WTC11 (cell line): ENCODE results near the gene SLC8A1. TPM values are rescaled to one million over a fixed set of nuclear protein-coding genes. Genes with fewer than 3 reads are reported as not detected.

ENCODE experiments used
- ATAC-seq: fragments of 200-7000 bp; cut with Tn5 transposase; 2 replicates; pipeline ENCODE4 v1.10.0; 2021; ENCODE audit warnings: mild to moderate bottlenecking, moderate library complexity
- CTCF ChIA-PET: fragments of 300-600 bp; sonication (Branson Sonifier 250); formaldehyde crosslinking; loops from one replicate; lab custom pipeline; 2021; ENCODE audit warnings: antibody characterized with exemption; lab: Charles Lee
- POLR2A ChIA-PET: fragments of 350-600 bp; sonication (Branson Sonifier 250); formaldehyde crosslinking; loops from one replicate; lab custom pipeline; 2021; ENCODE audit warnings: antibody characterized with exemption; lab: Charles Lee
- DNase-seq: peaks from one replicate; pipeline ENCODE4 v3.0.0; 2021; ENCODE audit warnings: low spot score
- H3K27ac Mint-ChIP-seq: 2 replicates; pipeline ENCODE4 v1.8.0; 2021; ENCODE audit warnings: mixed read lengths
- H3K27me3 Mint-ChIP-seq: 2 replicates; pipeline ENCODE4 v1.8.0; 2021; ENCODE audit warnings: low read depth, mild to moderate bottlenecking, moderate library complexity, mixed read lengths
- H3K36me3 Mint-ChIP-seq: 2 replicates; pipeline ENCODE4 v1.8.0; 2021; ENCODE audit warnings: mixed read lengths
- H3K4me1 Mint-ChIP-seq: 2 replicates; pipeline ENCODE4 v1.8.0; 2022; ENCODE audit warnings: mixed read lengths
- H3K4me3 Mint-ChIP-seq: 2 replicates; pipeline ENCODE4 v1.8.0; 2021; ENCODE audit warnings: mild to moderate bottlenecking, moderate library complexity, mixed read lengths
- H3K9me3 Mint-ChIP-seq: 2 replicates; pipeline ENCODE4 v1.8.0; 2021; ENCODE audit warnings: mixed read lengths
- CREB1 ChIP-seq: sonication (generic); formaldehyde crosslinking; IDR thresholded peaks from 2 replicates; pipeline ENCODE4 v1.8.0; 2023; ENCODE audit warnings: mild to moderate bottlenecking, missing genetic modification reagents
- CREM ChIP-seq: sonication (generic); formaldehyde crosslinking; IDR thresholded peaks from 2 replicates; pipeline ENCODE4 v1.8.1; 2022; ENCODE audit warnings: mild to moderate bottlenecking, missing genetic modification reagents, moderate library complexity
- IRF2 ChIP-seq: sonication (generic); formaldehyde crosslinking; IDR thresholded peaks from 2 replicates; pipeline ENCODE4 v1.8.0; 2022; ENCODE audit warnings: low read depth, missing genetic modification reagents, borderline replicate concordance
- JUN ChIP-seq: sonication (generic); formaldehyde crosslinking; IDR thresholded peaks from 2 replicates; pipeline ENCODE4 v1.8.0; 2023; ENCODE audit warnings: mild to moderate bottlenecking, missing genetic modification reagents
- MXD4 ChIP-seq: fragments of 250-450 bp; sonication (Bioruptor Pico); IDR thresholded peaks from 2 replicates; pipeline ENCODE4 v1.8.0; 2021; ENCODE audit warnings: mild to moderate bottlenecking, moderate library complexity, borderline replicate concordance
- NFATC4 ChIP-seq: fragments of 250-450 bp; sonication (Bioruptor Pico); IDR thresholded peaks from 2 replicates; pipeline ENCODE4 v1.9.0; 2021; ENCODE audit warnings: mild to moderate bottlenecking
- NFE2L1 ChIP-seq: sonication (generic); formaldehyde crosslinking; IDR thresholded peaks from 2 replicates; pipeline ENCODE4 v1.8.1; 2023; ENCODE audit warnings: missing genetic modification reagents
- RELA ChIP-seq: sonication (generic); formaldehyde crosslinking; IDR thresholded peaks from 2 replicates; pipeline ENCODE4 v1.8.1; 2022; ENCODE audit warnings: missing genetic modification reagents, mild to moderate bottlenecking, borderline replicate concordance
- SMAD4 ChIP-seq: sonication (generic); formaldehyde crosslinking; IDR thresholded peaks from 2 replicates; pipeline ENCODE4 v1.8.0; 2022; ENCODE audit warnings: mild to moderate bottlenecking, missing genetic modification reagents
- TEAD1 ChIP-seq: sonication (generic); formaldehyde crosslinking; IDR thresholded peaks from 2 replicates; pipeline ENCODE4 v1.8.0; 2022; ENCODE audit warnings: mild to moderate bottlenecking, missing genetic modification reagents
- ZNF138 ChIP-seq: sonication (generic); formaldehyde crosslinking; conservative IDR thresholded peaks from 2 replicates; pipeline ENCODE4 v1.8.1; 2022; ENCODE audit warnings: mild to moderate bottlenecking, moderate library complexity, missing genetic modification reagents
- ZNF423 ChIP-seq: fragments of 250-450 bp; sonication (Bioruptor Pico); IDR thresholded peaks from 2 replicates; pipeline ENCODE4 v2.1.2; 2022; ENCODE audit warnings: mild to moderate bottlenecking, moderate library complexity
- total RNA-seq: library from RNA; stranded (reverse); gene quantifications from 3 replicates; pipeline ENCODE4 v1.2.3, GENCODE V29; 2021
- TF ChIP-seq, protein P1 (sequence below): sonication (generic); formaldehyde crosslinking; IDR thresholded peaks from 2 replicates; pipeline ENCODE4 v1.8.1; 2023; ENCODE audit warnings: mild to moderate bottlenecking, missing genetic modification reagents, moderate library complexity
- TF ChIP-seq, protein P2 (sequence below): sonication (generic); formaldehyde crosslinking; IDR thresholded peaks from 2 replicates; pipeline ENCODE4 v1.8.1; 2023; ENCODE audit warnings: mild to moderate bottlenecking, missing genetic modification reagents
- TF ChIP-seq, protein P3 (sequence below): sonication (generic); formaldehyde crosslinking; IDR thresholded peaks from 2 replicates; pipeline ENCODE4 v1.8.0; 2022; ENCODE audit warnings: mild to moderate bottlenecking, missing genetic modification reagents
- TF ChIP-seq, protein P4 (sequence below): sonication (generic); formaldehyde crosslinking; IDR thresholded peaks from 2 replicates; pipeline ENCODE4 v1.8.1; 2022; ENCODE audit warnings: mild to moderate bottlenecking, moderate library complexity, missing genetic modification reagents
- TF ChIP-seq, protein P5 (sequence below): sonication (generic); formaldehyde crosslinking; IDR thresholded peaks from 2 replicates; pipeline ENCODE4 v1.8.0; 2023; ENCODE audit warnings: missing genetic modification reagents
- TF ChIP-seq, protein P6 (sequence below): fragments of 250-450 bp; sonication (Bioruptor Pico); conservative IDR thresholded peaks from 2 replicates; pipeline ENCODE4 v1.9.0; 2021; ENCODE audit warnings: mild to moderate bottlenecking
- TF ChIP-seq, protein P7 (sequence below): fragments of 200-600 bp; IDR thresholded peaks from 2 replicates; pipeline ENCODE4 v1.8.0; 2022; ENCODE audit warnings: antibody characterized with exemption
- TF ChIP-seq, protein P8 (sequence below): sonication (generic); formaldehyde crosslinking; IDR thresholded peaks from 2 replicates; pipeline ENCODE4 v1.8.0; 2022; ENCODE audit warnings: mild to moderate bottlenecking, missing genetic modification reagents

The SLC8A1 gene
- total RNA-seq, 1 experiment from 2014 or later: 2.6 TPM

DNA sequence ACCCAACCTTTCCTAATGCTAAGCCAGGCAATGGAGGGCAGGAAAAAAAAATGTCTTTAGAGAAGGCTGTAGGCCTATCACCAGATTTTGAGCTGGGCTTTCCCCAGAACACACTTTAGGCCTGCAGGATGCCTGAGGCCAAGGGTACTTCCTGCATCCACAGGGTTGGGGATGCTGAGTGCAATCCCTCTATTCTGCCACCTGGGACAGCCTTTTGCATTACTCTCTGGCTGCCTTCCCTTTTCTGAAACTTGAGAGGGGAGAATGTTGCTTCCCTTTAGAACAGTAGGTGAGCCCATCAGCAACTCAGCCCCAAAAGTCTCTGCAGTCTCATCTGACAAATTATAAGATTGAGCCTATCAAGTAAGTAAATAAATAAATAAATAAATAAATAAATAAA is 195.2 kb downstream of the SLC8A1 start:
- no peaks in the 10 kb centered on the region for H3K27me3 Mint-ChIP-seq
- no peaks in the 10 kb centered on the region for H3K9me3 Mint-ChIP-seq
- ATAC-seq (peak; percentile 100), DNase-seq (peak; percentile 57)
- no peaks in the 10 kb centered on the region for H3K36me3 Mint-ChIP-seq
- ChIA-PET CTCF (interaction anchor here (0.6 to 2.3 kb wide), 7 partner anchors 10 to 343 kb away, joined by 3 to 20 read pairs (median 3); no protein-coding TSS in a partner anchor), POLR2A (no interaction called here)
- TF ChIP-seq CREM (CRISPR knock-in tag): no peak
- no peak for TF ChIP-seq MXD4 (CRISPR knock-in tag)
- TF ChIP-seq, protein P1, sequence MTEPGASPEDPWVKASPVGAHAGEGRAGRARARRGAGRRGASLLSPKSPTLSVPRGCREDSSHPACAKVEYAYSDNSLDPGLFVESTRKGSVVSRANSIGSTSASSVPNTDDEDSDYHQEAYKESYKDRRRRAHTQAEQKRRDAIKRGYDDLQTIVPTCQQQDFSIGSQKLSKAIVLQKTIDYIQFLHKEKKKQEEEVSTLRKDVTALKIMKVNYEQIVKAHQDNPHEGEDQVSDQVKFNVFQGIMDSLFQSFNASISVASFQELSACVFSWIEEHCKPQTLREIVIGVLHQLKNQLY (CRISPR knock-in tag): no peak
- TF ChIP-seq, protein P2, sequence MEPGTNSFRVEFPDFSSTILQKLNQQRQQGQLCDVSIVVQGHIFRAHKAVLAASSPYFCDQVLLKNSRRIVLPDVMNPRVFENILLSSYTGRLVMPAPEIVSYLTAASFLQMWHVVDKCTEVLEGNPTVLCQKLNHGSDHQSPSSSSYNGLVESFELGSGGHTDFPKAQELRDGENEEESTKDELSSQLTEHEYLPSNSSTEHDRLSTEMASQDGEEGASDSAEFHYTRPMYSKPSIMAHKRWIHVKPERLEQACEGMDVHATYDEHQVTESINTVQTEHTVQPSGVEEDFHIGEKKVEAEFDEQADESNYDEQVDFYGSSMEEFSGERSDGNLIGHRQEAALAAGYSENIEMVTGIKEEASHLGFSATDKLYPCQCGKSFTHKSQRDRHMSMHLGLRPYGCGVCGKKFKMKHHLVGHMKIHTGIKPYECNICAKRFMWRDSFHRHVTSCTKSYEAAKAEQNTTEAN (CRISPR knock-in tag): no peak
- TF ChIP-seq JUN: no peak
- TF ChIP-seq, protein P3, sequence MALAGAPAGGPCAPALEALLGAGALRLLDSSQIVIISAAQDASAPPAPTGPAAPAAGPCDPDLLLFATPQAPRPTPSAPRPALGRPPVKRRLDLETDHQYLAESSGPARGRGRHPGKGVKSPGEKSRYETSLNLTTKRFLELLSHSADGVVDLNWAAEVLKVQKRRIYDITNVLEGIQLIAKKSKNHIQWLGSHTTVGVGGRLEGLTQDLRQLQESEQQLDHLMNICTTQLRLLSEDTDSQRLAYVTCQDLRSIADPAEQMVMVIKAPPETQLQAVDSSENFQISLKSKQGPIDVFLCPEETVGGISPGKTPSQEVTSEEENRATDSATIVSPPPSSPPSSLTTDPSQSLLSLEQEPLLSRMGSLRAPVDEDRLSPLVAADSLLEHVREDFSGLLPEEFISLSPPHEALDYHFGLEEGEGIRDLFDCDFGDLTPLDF: no peak
- TF ChIP-seq, protein P4, sequence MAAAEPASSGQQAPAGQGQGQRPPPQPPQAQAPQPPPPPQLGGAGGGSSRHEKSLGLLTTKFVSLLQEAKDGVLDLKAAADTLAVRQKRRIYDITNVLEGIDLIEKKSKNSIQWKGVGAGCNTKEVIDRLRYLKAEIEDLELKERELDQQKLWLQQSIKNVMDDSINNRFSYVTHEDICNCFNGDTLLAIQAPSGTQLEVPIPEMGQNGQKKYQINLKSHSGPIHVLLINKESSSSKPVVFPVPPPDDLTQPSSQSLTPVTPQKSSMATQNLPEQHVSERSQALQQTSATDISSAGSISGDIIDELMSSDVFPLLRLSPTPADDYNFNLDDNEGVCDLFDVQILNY: no peak
- TF ChIP-seq, protein P5, sequence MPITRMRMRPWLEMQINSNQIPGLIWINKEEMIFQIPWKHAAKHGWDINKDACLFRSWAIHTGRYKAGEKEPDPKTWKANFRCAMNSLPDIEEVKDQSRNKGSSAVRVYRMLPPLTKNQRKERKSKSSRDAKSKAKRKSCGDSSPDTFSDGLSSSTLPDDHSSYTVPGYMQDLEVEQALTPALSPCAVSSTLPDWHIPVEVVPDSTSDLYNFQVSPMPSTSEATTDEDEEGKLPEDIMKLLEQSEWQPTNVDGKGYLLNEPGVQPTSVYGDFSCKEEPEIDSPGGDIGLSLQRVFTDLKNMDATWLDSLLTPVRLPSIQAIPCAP (CRISPR knock-in tag): no peak
- TF ChIP-seq NFATC4 (CRISPR knock-in tag): no peak
- no peak for TF ChIP-seq IRF2
- TF ChIP-seq, protein P6, sequence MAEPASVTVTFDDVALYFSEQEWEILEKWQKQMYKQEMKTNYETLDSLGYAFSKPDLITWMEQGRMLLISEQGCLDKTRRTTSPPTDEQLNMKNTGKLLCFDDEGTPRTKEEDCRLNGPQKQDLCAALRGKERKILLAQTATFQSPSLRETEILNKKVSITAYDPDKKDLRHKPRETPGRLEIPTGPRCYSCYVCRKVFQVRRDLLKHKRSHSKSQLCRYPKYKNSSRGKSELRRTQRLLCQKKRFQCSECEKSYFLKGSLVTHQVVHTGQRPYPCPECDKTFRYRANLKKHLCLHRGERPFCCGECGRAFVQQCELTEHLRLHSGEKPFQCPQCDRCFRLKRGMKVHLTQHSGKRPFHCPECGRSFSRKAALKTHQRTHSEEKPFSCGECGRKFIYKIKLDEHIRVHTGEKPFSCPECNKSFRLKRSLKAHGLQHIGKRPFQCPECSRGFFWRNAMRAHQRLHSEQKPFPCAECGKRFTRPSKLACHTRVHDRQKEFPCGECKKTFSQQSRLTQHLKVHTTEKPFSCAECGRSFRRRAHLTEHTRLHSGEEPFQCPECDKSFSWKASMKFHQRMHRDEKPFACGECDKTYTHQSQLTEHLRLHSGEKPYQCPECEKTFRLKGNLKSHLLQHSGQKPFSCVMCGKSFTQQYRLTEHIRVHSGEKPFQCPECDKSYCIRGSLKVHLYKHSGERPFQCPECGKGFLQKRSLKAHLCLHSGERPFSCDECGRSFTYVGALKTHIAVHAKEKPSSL (CRISPR knock-in tag): no peak
- no peak for TF ChIP-seq ZNF138 (CRISPR knock-in tag)
- TF ChIP-seq CREB1 (CRISPR knock-in tag): no peak
- TF ChIP-seq, protein P7, sequence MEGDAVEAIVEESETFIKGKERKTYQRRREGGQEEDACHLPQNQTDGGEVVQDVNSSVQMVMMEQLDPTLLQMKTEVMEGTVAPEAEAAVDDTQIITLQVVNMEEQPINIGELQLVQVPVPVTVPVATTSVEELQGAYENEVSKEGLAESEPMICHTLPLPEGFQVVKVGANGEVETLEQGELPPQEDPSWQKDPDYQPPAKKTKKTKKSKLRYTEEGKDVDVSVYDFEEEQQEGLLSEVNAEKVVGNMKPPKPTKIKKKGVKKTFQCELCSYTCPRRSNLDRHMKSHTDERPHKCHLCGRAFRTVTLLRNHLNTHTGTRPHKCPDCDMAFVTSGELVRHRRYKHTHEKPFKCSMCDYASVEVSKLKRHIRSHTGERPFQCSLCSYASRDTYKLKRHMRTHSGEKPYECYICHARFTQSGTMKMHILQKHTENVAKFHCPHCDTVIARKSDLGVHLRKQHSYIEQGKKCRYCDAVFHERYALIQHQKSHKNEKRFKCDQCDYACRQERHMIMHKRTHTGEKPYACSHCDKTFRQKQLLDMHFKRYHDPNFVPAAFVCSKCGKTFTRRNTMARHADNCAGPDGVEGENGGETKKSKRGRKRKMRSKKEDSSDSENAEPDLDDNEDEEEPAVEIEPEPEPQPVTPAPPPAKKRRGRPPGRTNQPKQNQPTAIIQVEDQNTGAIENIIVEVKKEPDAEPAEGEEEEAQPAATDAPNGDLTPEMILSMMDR: no peak; the same call in 1 of the 2 replicates
- no peak for TF ChIP-seq ZNF423 (CRISPR knock-in tag)
- TF ChIP-seq RELA (CRISPR knock-in tag): no peak
- TF ChIP-seq, protein P8, sequence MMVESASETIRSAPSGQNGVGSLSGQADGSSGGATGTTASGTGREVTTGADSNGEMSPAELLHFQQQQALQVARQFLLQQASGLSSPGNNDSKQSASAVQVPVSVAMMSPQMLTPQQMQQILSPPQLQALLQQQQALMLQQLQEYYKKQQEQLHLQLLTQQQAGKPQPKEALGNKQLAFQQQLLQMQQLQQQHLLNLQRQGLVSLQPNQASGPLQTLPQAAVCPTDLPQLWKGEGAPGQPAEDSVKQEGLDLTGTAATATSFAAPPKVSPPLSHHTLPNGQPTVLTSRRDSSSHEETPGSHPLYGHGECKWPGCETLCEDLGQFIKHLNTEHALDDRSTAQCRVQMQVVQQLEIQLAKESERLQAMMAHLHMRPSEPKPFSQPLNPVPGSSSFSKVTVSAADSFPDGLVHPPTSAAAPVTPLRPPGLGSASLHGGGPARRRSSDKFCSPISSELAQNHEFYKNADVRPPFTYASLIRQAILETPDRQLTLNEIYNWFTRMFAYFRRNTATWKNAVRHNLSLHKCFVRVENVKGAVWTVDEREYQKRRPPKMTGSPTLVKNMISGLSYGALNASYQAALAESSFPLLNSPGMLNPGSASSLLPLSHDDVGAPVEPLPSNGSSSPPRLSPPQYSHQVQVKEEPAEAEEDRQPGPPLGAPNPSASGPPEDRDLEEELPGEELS (CRISPR knock-in tag): no peak
- TF ChIP-seq NFE2L1: no peak
- TF ChIP-seq TEAD1: no peak
- no peak for TF ChIP-seq SMAD4 (CRISPR knock-in tag)
- peak overlapping the region; percentile 9; the same call in 1 of the 2 replicates for H3K27ac Mint-ChIP-seq
- no peak overlapping the region for H3K4me3 Mint-ChIP-seq
- peaks cover 40% of the 10 kb centered on the region for H3K4me1 Mint-ChIP-seq
